PC-9 (cell line): ENCODE results near the gene MCTP1. TPM values are rescaled to one million over a fixed set of nuclear protein-coding genes. Genes with fewer than 3 reads are reported as not detected.
"Not testable (repeated sequence)": the region's sequence is repeated elsewhere in the genome, so short reads cannot be mapped to it uniquely, and the experiment has no call there.

Source experiments
- BruUV-seq: library from RNA; stranded (reverse); fragments of 400-500 nt; replicated peaks from 2 replicates; lab custom pipeline; 2021; lab: Mats Ljungman, UMichigan
- CTCF ChIA-PET: fragments of 300-600 bp; sonication (Branson Sonifier 250); formaldehyde crosslinking; loops from one replicate; lab custom pipeline; 2022; ENCODE audit warnings: antibody characterized with exemption; lab: Charles Lee
- POLR2A ChIA-PET: fragments of 300-600 bp; sonication (Branson Sonifier 250); formaldehyde crosslinking; loops from one replicate; lab custom pipeline; 2022; ENCODE audit warnings: antibody characterized with exemption; ENCODE audit not compliant: unreplicated experiment; lab: Charles Lee
- DNase-seq, 2 experiments: peaks; one replicate each; pipeline versions ENCODE4 v3.0.0 to v3.0.0-alpha.2; 2015 to 2022; ENCODE audit warnings: mixed read lengths in 1 of 2
- H2AFZ ChIP-seq: fragments of 200-600 bp; sonication (generic); 2 replicates; pipeline ENCODE4 v1.8.1; 2017; ENCODE audit warnings: antibody characterized with exemption
- H3F3A ChIP-seq: fragments of 200-600 bp; sonication (generic); 2 replicates; pipeline ENCODE4 v1.8.1; 2017; ENCODE audit warnings: antibody characterized with exemption, mild to moderate bottlenecking, low read depth; ENCODE audit not compliant: insufficient read depth
- H3K27ac ChIP-seq: fragments of 200-600 bp; sonication (generic); 2 replicates; pipeline ENCODE4 v1.6.1; 2016; ENCODE audit warnings: mixed run types
- H3K27me3 ChIP-seq: fragments of 200-600 bp; sonication (generic); 2 replicates; pipeline ENCODE4 v1.6.1; 2016; ENCODE audit warnings: low read depth, mixed run types; ENCODE audit not compliant: insufficient read depth
- H3K36me3 ChIP-seq: fragments of 200-600 bp; sonication (generic); 2 replicates; pipeline ENCODE4 v1.6.1; 2016; ENCODE audit warnings: low read depth, mixed run types
- H3K4me1 ChIP-seq: fragments of 200-600 bp; sonication (generic); replicated peaks from 2 replicates; pipeline ENCODE4 v1.6.1; 2016; ENCODE audit warnings: mixed run types; ENCODE audit not compliant: insufficient read depth
- H3K4me2 ChIP-seq: fragments of 200-600 bp; sonication (generic); 2 replicates; pipeline ENCODE4 v1.6.1; 2017; ENCODE audit warnings: mixed run types
- H3K4me3 ChIP-seq: fragments of 200-600 bp; sonication (generic); 2 replicates; pipeline ENCODE4 v1.6.1; 2016; ENCODE audit warnings: mixed run types
- H3K79me2 ChIP-seq: fragments of 200-600 bp; sonication (generic); 2 replicates; pipeline ENCODE4 v1.6.1; 2017; ENCODE audit warnings: low read depth, mixed run types
- H3K9me2 ChIP-seq: fragments of 200-600 bp; sonication (generic); 2 replicates; pipeline ENCODE4 v1.8.1; 2017; ENCODE audit warnings: mild to moderate bottlenecking; ENCODE audit not compliant: insufficient read depth
- H3K9me3 ChIP-seq: fragments of 200-600 bp; sonication (generic); 2 replicates; pipeline ENCODE4 v1.8.1; 2016; ENCODE audit warnings: low read depth; ENCODE audit not compliant: insufficient read depth
- H4K20me1 ChIP-seq: fragments of 200-600 bp; sonication (generic); 2 replicates; pipeline ENCODE4 v1.8.1; 2017; ENCODE audit not compliant: insufficient read depth
- CTCF ChIP-seq: fragments of 200-600 bp; sonication (generic); conservative IDR thresholded peaks from 2 replicates; pipeline ENCODE4 v1.6.1; 2017; ENCODE audit warnings: mixed run types, antibody characterized with exemption, mild to moderate bottlenecking, moderate library complexity
- EZH2 ChIP-seq: fragments of 200-600 bp; sonication (generic); IDR thresholded peaks from 2 replicates; pipeline ENCODE4 v1.8.0; 2017; ENCODE audit warnings: antibody characterized with exemption, low read depth
- intact Hi-C: fragments of 100-400 bp; cut with micrococcal nuclease; formaldehyde crosslinking; loops from one replicate; pipeline ENCODE4 v1.10.0; 2022; ENCODE audit not compliant: unreplicated experiment
- total RNA-seq: library from RNA; stranded (reverse); gene quantifications from 2 replicates; pipeline ENCODE4 v1.2.3, GENCODE V29; 2021

MCTP1 gene
- total RNA-seq, 1 experiment from 2014 or later, result 3.9 TPM

GRCh38 chr5:94968507-94969095, 316.3 kb downstream of the MCTP1 start:
- Histone ChIP-seq H4K20me1 (no peaks in the 10 kb centered on the region), H3K4me2 (no peak overlapping the region), H3K27me3 (no peaks in the 10 kb centered on the region), H3F3A (no peaks in the 10 kb centered on the region), H3K36me3 (no peaks in the 10 kb centered on the region), H3K79me2 (no peaks in the 10 kb centered on the region), H3K4me1 (no peaks in the 10 kb centered on the region), H2AFZ (no peak overlapping the region), H3K9me2 (no peaks in the 10 kb centered on the region), H3K4me3 (no peak overlapping the region), H3K27ac (no peak overlapping the region), H3K9me3 (no peaks in the 10 kb centered on the region)
- TF ChIP-seq CTCF (peak; percentile 78), EZH2 (no peak)
- ChIA-PET CTCF (interaction anchor here (0.8 to 1.4 kb wide), 2 partner anchors 12 to 315 kb away, joined by 3 to 5 read pairs; no protein-coding TSS in a partner anchor), POLR2A (interaction anchor here (0.6 kb wide), 1 partner anchor 854 kb away, joined by 5 read pairs; the partner anchor contains the start of gene GLRX)
- intact Hi-C loops, result loop anchor here (1.0 kb wide), 1 partner anchor 293 kb away; no protein-coding TSS in a partner anchor
- DNase-seq, result peak; percentile 5 to 66
- BruUV-seq, result no TSS peak

GRCh38 chr5:94967525-94967924, 317.4 kb downstream of the MCTP1 start:
- H3K9me3 ChIP-seq, result no peaks in the 10 kb centered on the region
- H3K79me2 ChIP-seq, result no peaks in the 10 kb centered on the region
- ChIA-PET CTCF (no interaction called here), POLR2A (no interaction called here)
- no peaks in the 10 kb centered on the region for H3K4me1 ChIP-seq
- no peaks in the 10 kb centered on the region for H3K9me2 ChIP-seq
- no peaks in the 10 kb centered on the region for H3K27me3 ChIP-seq
- no peak for DNase-seq
- no peak overlapping the region for H2AFZ ChIP-seq
- no peaks in the 10 kb centered on the region for H3F3A ChIP-seq
- H4K20me1 ChIP-seq, result no peaks in the 10 kb centered on the region
- no peak overlapping the region for H3K27ac ChIP-seq
- H3K4me3 ChIP-seq, result no peak overlapping the region
- no TSS peak for BruUV-seq
- no peak overlapping the region for H3K4me2 ChIP-seq
- intact Hi-C loops, result no loop called here
- H3K36me3 ChIP-seq, result no peaks in the 10 kb centered on the region
- TF ChIP-seq CTCF (no peak), EZH2 (no peak)

- H3K27me3 ChIP-seq, H2AFZ ChIP-seq, H3F3A ChIP-seq, H3K27ac ChIP-seq, H3K9me2 ChIP-seq, H3K36me3 ChIP-seq, H3K4me1 ChIP-seq, H3K9me3 ChIP-seq, H3K79me2 ChIP-seq, intact Hi-C loops, CTCF ChIA-PET, BruUV-seq, POLR2A ChIA-PET, H4K20me1 ChIP-seq, DNase-seq, H3K4me3 ChIP-seq, H3K4me2 ChIP-seq: not testable (repeated sequence)
Observed at GRCh38 chr5:94959279-94959678, 325.6 kb downstream of the MCTP1 start.
